Measurements from ENCODE around the gene ZKSCAN5. TPM values are rescaled to one million over a fixed set of nuclear protein-coding genes. Genes with fewer than 3 reads are reported as not detected.
A peak's percentile ranks its signal among the peaks of the same experiment; 100 is the strongest.

ZKSCAN5 gene
- total and polyA plus RNA-seq, 2 donors (not counting 1 experiment from before 2014, with no cell fraction given), result 9.6 to 17.5 TPM

GRCh38 chr7:99460651-99461050 is 43.8 kb upstream of the ZKSCAN5 start:
- H4K20me1 ChIP-seq (ENCODE audit: control insufficient read depth, extremely low read depth, insufficient read depth, low read length), result no peaks in the 10 kb centered on the region
- H3K27ac ChIP-seq (ENCODE audit: insufficient read depth, low read length), result no peak overlapping the region
- peaks cover 11% of the 10 kb centered on the region for H3K36me3 ChIP-seq (ENCODE audit: control insufficient read depth, insufficient read depth, low read length)
- no peak for DNase-seq (ENCODE audit: low read depth in 2 of 2)
- no peaks in the 10 kb centered on the region for H3K27me3 ChIP-seq (ENCODE audit: control insufficient read depth, insufficient read depth, low read length)
- H3K4me1 ChIP-seq (ENCODE audit: control insufficient read depth, extremely low read depth, insufficient read depth, low read length), result no peaks in the 10 kb centered on the region
- peaks cover 71% of the 10 kb centered on the region for H3K79me2 ChIP-seq (ENCODE audit: control insufficient read depth, insufficient read depth, low read length)
- TF ChIP-seq, protein P1, sequence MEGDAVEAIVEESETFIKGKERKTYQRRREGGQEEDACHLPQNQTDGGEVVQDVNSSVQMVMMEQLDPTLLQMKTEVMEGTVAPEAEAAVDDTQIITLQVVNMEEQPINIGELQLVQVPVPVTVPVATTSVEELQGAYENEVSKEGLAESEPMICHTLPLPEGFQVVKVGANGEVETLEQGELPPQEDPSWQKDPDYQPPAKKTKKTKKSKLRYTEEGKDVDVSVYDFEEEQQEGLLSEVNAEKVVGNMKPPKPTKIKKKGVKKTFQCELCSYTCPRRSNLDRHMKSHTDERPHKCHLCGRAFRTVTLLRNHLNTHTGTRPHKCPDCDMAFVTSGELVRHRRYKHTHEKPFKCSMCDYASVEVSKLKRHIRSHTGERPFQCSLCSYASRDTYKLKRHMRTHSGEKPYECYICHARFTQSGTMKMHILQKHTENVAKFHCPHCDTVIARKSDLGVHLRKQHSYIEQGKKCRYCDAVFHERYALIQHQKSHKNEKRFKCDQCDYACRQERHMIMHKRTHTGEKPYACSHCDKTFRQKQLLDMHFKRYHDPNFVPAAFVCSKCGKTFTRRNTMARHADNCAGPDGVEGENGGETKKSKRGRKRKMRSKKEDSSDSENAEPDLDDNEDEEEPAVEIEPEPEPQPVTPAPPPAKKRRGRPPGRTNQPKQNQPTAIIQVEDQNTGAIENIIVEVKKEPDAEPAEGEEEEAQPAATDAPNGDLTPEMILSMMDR (conservative IDR thresholded peaks at IDR 0.05 in 1 of 2, IDR thresholded peaks at IDR 0.05 in 1 of 2; ENCODE audit: low read depth in 1 of 2, low read length in 2 of 2), result no peak
- TF ChIP-seq EZH2 (IDR thresholded peaks at IDR 0.05; ENCODE audit: low read length, missing control alignments), result no peak
- no peak overlapping the region for H3K4me3 ChIP-seq (replicated peaks in 1 of 4; ENCODE audit: control extremely low read depth in 1 of 4, insufficient read depth in 1 of 4, low read depth in 3 of 4, low read length in 4 of 4)
- no peak overlapping the region for H3K4me2 ChIP-seq (ENCODE audit: extremely low read depth, insufficient read depth, low read length)
- H2AFZ ChIP-seq (ENCODE audit: low read length), result no peak overlapping the region
- H3K9ac ChIP-seq (ENCODE audit: insufficient read depth, low read length), result no peak overlapping the region
- H3K9me3 ChIP-seq (ENCODE audit: control insufficient read depth, insufficient read depth, low read depth, low read length), result no peaks in the 10 kb centered on the region

- TF ChIP-seq EZH2 (IDR thresholded peaks at IDR 0.05; ENCODE audit: low read length, missing control alignments), result no peak
- TF ChIP-seq, protein P1 (conservative IDR thresholded peaks at IDR 0.05 in 1 of 2, IDR thresholded peaks at IDR 0.05 in 1 of 2; ENCODE audit: low read depth in 1 of 2, low read length in 2 of 2), result no peak
- Histone ChIP-seq H4K20me1 (ENCODE audit: control insufficient read depth, extremely low read depth, insufficient read depth, low read length) (no peaks in the 10 kb centered on the region), H3K36me3 (ENCODE audit: control insufficient read depth, insufficient read depth, low read length) (peaks cover 7% of the 10 kb centered on the region)
Measured at GRCh38 chr7:99461221-99461620, 43.2 kb upstream of the ZKSCAN5 start.

DNA sequence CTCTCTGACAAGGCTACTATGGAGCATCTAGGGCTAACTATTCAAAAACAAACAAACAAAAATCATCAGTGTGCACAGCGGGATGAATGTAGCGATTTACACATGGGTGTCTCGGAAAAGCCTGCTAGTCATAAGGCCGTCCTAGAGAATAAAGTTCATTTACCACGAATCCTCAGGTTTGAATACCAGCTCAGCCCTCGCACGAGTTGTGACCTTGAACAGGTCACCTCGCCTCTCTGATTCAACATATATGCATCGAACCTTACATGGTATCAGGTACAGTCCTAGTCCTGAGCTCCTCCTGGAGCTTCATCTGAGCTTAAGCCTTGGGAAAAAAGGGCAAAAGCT is 39.1 kb upstream of the ZKSCAN5 start:
- Histone ChIP-seq H3K4me1 (ENCODE audit: control insufficient read depth, extremely low read depth, insufficient read depth, low read length) (no peaks in the 10 kb centered on the region), H4K20me1 (ENCODE audit: control insufficient read depth, extremely low read depth, insufficient read depth, low read length) (no peaks in the 10 kb centered on the region), H3K79me2 (ENCODE audit: control insufficient read depth, insufficient read depth, low read length) (peaks cover 53% of the 10 kb centered on the region), H3K4me3 (replicated peaks in 1 of 4; ENCODE audit: control extremely low read depth in 1 of 4, insufficient read depth in 1 of 4, low read depth in 3 of 4, low read length in 4 of 4) (peak overlapping the region; percentile 75 to 98 (median 88)), H3K4me2 (ENCODE audit: extremely low read depth, insufficient read depth, low read length) (peak overlapping the region; percentile 94), H2AFZ (ENCODE audit: low read length) (peak overlapping the region; percentile 96), H3K9me3 (ENCODE audit: control insufficient read depth, insufficient read depth, low read depth, low read length) (no peaks in the 10 kb centered on the region), H3K27ac (ENCODE audit: insufficient read depth, low read length) (peak overlapping the region; percentile 93), H3K9ac (ENCODE audit: insufficient read depth, low read length) (peak overlapping the region; percentile 95), H3K36me3 (ENCODE audit: control insufficient read depth, insufficient read depth, low read length) (no peaks in the 10 kb centered on the region), H3K27me3 (ENCODE audit: control insufficient read depth, insufficient read depth, low read length) (no peaks in the 10 kb centered on the region)
- no peak for DNase-seq (ENCODE audit: low read depth in 2 of 2)
- TF ChIP-seq, protein P1 (conservative IDR thresholded peaks at IDR 0.05 in 1 of 2, IDR thresholded peaks at IDR 0.05 in 1 of 2; ENCODE audit: low read depth in 1 of 2, low read length in 2 of 2), result no peak
- no peak for TF ChIP-seq EZH2 (IDR thresholded peaks at IDR 0.05; ENCODE audit: low read length, missing control alignments)

More at GRCh38 chr7:99461221-99461620, 43.2 kb upstream of the ZKSCAN5 start:
- Histone ChIP-seq H3K9me3 (ENCODE audit: control insufficient read depth, insufficient read depth, low read depth, low read length) (no peaks in the 10 kb centered on the region), H3K79me2 (ENCODE audit: control insufficient read depth, insufficient read depth, low read length) (peaks cover 76% of the 10 kb centered on the region), H3K9ac (ENCODE audit: insufficient read depth, low read length) (no peak overlapping the region), H2AFZ (ENCODE audit: low read length) (no peak overlapping the region), H3K4me1 (ENCODE audit: control insufficient read depth, extremely low read depth, insufficient read depth, low read length) (no peaks in the 10 kb centered on the region), H3K4me2 (ENCODE audit: extremely low read depth, insufficient read depth, low read length) (no peak overlapping the region), H3K4me3 (replicated peaks in 1 of 4; ENCODE audit: control extremely low read depth in 1 of 4, insufficient read depth in 1 of 4, low read depth in 3 of 4, low read length in 4 of 4) (no peak overlapping the region), H3K27me3 (ENCODE audit: control insufficient read depth, insufficient read depth, low read length) (no peaks in the 10 kb centered on the region), H3K27ac (ENCODE audit: insufficient read depth, low read length) (no peak overlapping the region)
- no peak for DNase-seq (ENCODE audit: low read depth in 2 of 2)
